Neural progenitor cell (in vitro differentiated cells): ENCODE results near the gene TMEM169.

Source experiments
- CTCF ChIP-seq: fragments of 200-600 bp; sonication (generic); IDR thresholded peaks from 2 replicates; pipeline ENCODE4 v1.5.1; 2017; ENCODE audit warnings: antibody characterized with exemption, mild to moderate bottlenecking
- EZH2 ChIP-seq: fragments of 200-600 bp; sonication (generic); IDR thresholded peaks from 2 replicates; pipeline ENCODE4 v1.6.1; 2017; ENCODE audit warnings: antibody characterized with exemption, mild to moderate bottlenecking, moderate library complexity
- EZH2phosphoT487 ChIP-seq: fragments of 200-600 bp; sonication (generic); IDR thresholded peaks from 2 replicates; pipeline ENCODE4 v1.6.1; 2017; ENCODE audit warnings: antibody characterized with exemption

GRCh38 chr2:216144857-216145256 lies 63.1 kb downstream of the TMEM169 start:
- no peak for TF ChIP-seq CTCF
- TF ChIP-seq EZH2: no peak
- TF ChIP-seq EZH2phosphoT487: no peak
